Panc1 (cell line): ENCODE results near the gene SMIM35.

Experiments
- POLR2AphosphoS5 ChIP-seq: IDR thresholded peaks from 2 replicates; pipeline ENCODE4 v1.6.1; 2012; ENCODE audit warnings: mild to moderate bottlenecking, low read depth, low read length, moderate library complexity
- REST ChIP-seq, 2 experiments: IDR thresholded peaks; 2 replicates each; pipeline ENCODE4 v1.6.1; 2011 to 2012; ENCODE audit warnings: low read depth in 2 of 2, control low read depth in 1 of 2, low read length in 1 of 2, mild to moderate bottlenecking in 1 of 2, moderate library complexity in 1 of 2; ENCODE audit not compliant: insufficient read depth in 1 of 2
- SIN3A ChIP-seq: IDR thresholded peaks from 2 replicates; pipeline ENCODE4 v1.6.1; 2012; ENCODE audit warnings: low read depth, mild to moderate bottlenecking, low read length, moderate library complexity, borderline replicate concordance; ENCODE audit not compliant: insufficient read depth
- TCF7L2 ChIP-seq: IDR thresholded peaks from 2 replicates; pipeline ENCODE4 v1.6.1; 2011; ENCODE audit warnings: mild to moderate bottlenecking, low read depth, low read length, inconsistent platforms
- TF ChIP-seq, protein P1 (sequence below): fragments of 450-650 bp; IDR thresholded peaks from 2 replicates; pipeline ENCODE4 v1.5.1; 2017; ENCODE audit warnings: mild to moderate bottlenecking

- TF ChIP-seq, protein P1, sequence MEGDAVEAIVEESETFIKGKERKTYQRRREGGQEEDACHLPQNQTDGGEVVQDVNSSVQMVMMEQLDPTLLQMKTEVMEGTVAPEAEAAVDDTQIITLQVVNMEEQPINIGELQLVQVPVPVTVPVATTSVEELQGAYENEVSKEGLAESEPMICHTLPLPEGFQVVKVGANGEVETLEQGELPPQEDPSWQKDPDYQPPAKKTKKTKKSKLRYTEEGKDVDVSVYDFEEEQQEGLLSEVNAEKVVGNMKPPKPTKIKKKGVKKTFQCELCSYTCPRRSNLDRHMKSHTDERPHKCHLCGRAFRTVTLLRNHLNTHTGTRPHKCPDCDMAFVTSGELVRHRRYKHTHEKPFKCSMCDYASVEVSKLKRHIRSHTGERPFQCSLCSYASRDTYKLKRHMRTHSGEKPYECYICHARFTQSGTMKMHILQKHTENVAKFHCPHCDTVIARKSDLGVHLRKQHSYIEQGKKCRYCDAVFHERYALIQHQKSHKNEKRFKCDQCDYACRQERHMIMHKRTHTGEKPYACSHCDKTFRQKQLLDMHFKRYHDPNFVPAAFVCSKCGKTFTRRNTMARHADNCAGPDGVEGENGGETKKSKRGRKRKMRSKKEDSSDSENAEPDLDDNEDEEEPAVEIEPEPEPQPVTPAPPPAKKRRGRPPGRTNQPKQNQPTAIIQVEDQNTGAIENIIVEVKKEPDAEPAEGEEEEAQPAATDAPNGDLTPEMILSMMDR, result no peak
- TF ChIP-seq POLR2AphosphoS5 (no peak), REST (IDR thresholded peaks at IDR 0.05; ENCODE audit: insufficient read depth in 1 of 2, low read depth in 2 of 2, low read length in 1 of 2) (no peak), SIN3A (no peak), TCF7L2 (no peak)
Observed at GRCh38 chr11:118114266-118114665, 27.5 kb upstream of the SMIM35 start.
